ENCODE results near the gene MORN3. TPM values are rescaled to one million over a fixed set of nuclear protein-coding genes. Genes with fewer than 3 reads are reported as not detected.

The MORN3 gene
- total RNA-seq, result 1 to 10 TPM; 3.3 to 4.7 TPM

DNA sequence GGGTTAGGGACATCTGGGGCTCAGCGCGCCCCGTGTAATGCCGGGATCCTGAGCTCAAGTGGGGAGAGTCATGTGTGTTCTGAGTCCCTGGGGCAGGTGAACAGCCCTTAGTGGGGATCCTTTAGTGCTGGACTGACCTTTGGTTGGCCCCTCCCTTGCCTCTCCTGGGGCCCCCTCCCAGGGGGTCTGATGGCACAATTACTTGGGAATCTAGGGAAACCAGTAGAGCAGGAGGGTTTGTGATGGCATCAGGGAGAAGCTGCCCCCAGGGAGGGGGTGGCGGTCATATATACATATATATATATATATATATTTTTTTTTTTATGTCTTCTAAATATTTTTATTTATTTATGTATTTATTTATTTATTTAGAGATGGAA lies at the start of gene MORN3:
Gene MORN3 (minus strand): TSS at position 134 of the 380 bp plus-strand sequence. CDS start 171 bp downstream, outside the sequence.

GRCh38 chr12:121712461-121713256 lies 43.2 kb upstream of the MORN3 start, which contains the start of gene TMEM120B:
Gene TMEM120B (plus strand): TSS chr12:121712752. CDS start chr12:121712896, 144 bp downstream.

GRCh38 chr12:121626087-121626852 lies 43.2 kb downstream of the MORN3 start, which contains the start of gene ORAI1:
Gene ORAI1 (plus strand): TSS chr12:121626530.

Other genes with a start within 250 kb of the MORN3 start
- gene KDM2B, start 88.6 kb downstream of the MORN3 start, total RNA-seq, result 10 to 100 TPM; 75.5 to 82.2 TPM
- 10 to 100 TPM; 80.3 to 80.6 TPM for gene ORAI1, start 43.1 kb downstream of the MORN3 start, total RNA-seq
- 1 to 10 TPM; 6.7 TPM for gene TMEM120B, start 43.1 kb upstream of the MORN3 start, total RNA-seq
- 100 to 1,000 TPM; 153 to 159 TPM for gene RHOF, start 124.0 kb upstream of the MORN3 start, total RNA-seq
- 10 to 100 TPM; 30.0 to 30.1 TPM for gene SETD1B, start 134.4 kb upstream of the MORN3 start, total RNA-seq
- gene HPD, start 189.2 kb upstream of the MORN3 start, total RNA-seq, result not detected
- gene PSMD9, start 219.1 kb upstream of the MORN3 start, total RNA-seq, result 10 to 100 TPM; 66.0 to 67.5 TPM
- 1 to 10 TPM; 1.2 to 1.6 TPM for gene CFAP251, start 248.9 kb upstream of the MORN3 start, total RNA-seq